HG02981 (cell line): Measurements from ENCODE around the gene MTUS2.
"Not testable (repeated sequence)": the region's sequence is repeated elsewhere in the genome, so short reads cannot be mapped to it uniquely, and the experiment has no call there.

Experiments used
- ATAC-seq: cut with Tn5 transposase; IDR thresholded peaks from one replicate; pipeline ENCODE4 v1.9.1; 2021; ENCODE audit warnings: mild to moderate bottlenecking, moderate library complexity; ENCODE audit not compliant: unreplicated experiment

Gene MTUS2

DNA sequence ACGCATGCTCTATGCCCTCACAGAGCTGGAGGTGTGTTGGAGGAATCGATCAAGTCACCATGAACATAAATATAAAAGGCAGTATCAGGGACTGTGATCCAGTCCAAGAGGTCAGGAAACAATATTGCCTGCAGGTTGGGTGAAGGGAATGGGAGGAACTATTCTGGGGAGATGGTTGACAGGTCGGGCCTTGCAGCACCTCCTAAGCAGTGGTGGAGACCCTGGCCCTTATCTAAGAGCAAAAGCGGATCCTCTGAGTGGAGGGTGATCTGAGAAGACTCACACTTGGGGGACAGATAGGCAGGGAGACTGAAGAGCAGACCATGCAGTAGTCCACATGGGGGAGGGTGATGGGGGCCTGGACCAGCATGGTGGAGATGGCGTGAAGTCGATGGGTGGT lies 561.9 kb downstream of the MTUS2 start:
- no peak for ATAC-seq

DNA sequence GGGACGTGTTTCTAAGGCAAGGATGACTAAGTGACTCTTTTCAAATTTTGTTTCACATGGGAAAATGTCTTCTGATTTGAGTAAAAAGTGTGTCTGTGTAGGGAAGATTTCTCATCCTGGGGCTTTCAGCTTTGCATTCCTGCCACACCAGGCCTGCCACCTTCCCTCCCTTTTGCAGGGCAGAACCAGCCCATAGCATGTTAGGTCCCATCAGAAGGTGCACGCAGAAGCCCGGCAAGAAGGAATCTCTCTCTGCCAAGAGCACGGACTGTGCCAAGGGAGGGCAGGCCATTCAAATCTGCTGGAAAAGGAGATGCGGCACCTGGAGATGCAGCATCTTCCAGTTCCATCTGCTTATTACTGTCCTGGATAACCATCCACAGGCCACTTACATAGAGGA lies 563.3 kb downstream of the MTUS2 start:
- ATAC-seq = no peak

DNA sequence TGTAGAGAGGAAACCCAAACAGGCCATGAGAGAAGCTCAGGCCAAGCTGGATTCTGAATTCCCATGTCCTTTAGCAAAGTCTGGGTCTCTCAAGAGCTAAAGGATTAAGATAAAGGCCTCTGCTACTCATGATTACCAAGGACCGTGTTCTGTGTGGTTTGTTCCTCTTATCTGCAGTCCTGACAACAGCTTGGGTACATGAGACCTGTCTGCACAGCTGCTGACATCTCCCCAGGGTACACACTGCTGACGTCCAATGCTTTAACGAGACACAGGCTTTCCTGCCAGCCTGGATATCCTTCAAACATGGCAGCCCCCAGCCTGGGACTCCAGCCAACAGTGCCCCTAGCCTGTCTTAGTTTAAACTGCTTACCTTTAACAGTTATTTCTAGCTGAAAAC lies 564.3 kb downstream of the MTUS2 start:
- ATAC-seq = no peak

DNA sequence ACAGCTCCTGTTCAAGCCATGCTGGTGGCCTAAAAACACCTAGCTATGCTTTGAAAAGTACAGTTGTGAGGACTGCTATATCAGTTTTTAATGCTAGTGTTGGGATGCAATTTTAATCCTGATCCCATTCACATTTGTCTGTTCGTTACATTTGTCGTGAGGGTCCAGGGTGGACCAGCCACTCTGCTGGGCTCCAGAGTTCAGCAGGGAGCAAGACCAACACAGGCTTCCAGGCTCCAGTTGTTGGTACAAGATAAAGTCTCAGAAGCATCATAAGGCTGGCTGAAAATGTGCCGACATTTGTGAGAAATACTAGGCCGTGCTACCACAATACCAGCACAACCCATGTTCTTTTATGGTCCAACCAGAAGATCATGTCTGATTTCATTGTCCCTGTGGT lies 564.7 kb downstream of the MTUS2 start:
- ATAC-seq = no peak

DNA sequence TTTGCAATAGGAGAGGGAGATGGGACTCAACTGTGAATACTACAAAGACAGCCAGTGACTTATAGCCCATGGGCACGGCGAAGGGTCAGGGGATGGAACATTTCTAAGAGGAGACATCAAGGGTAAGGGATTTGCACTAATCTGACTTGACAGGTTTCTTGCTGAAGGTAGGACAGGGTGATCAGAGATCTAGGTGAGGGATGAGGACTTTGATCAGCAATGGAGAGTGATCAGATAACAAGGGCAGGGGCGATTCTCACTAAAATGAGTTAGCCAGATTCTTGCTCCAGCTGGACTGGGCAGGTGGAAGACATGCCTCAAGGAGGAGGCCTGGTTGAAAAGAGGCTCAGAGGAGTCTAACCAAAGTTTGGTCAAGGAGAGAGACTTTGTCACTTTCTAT lies 566.1 kb downstream of the MTUS2 start:
- ATAC-seq = no peak

DNA sequence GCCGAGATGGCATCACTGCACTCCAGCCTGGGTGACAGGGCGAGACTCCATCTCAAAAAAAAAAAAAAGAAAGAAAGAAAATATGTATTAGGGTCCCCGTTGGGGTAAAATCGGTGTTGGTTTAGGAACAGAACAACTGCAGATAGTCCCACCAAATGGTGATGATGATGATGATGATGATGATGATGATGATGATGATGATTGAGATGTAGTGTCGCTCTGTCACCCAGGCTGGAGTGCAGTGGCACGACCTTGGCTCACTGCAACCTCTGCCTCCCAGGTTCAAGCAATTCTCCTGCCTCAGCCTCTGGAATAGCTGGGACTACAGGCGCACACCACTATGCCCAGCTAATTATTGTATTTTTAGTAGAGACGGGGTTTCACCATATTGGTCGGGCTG lies 570.5 kb downstream of the MTUS2 start:
- not testable (repeated sequence) for ATAC-seq

DNA sequence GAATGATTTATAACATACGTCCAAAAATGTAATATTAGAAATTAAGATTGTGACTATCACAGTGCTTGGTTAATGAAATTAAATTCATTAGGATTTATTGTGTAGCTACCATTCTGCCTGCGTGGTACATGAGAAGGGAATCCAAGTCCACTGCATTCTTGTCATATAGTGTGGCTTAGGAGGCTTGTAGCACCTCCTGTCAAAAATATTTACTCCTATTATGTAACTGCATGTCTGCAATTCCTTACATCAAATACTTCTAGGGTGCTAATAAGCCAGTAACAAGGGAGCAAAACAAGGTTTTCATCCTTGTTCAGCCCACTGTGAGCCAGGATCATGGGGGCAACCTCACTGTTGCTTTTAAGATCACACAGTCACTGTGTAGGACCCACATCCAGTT lies 576.3 kb downstream of the MTUS2 start:
- ATAC-seq = no peak

DNA sequence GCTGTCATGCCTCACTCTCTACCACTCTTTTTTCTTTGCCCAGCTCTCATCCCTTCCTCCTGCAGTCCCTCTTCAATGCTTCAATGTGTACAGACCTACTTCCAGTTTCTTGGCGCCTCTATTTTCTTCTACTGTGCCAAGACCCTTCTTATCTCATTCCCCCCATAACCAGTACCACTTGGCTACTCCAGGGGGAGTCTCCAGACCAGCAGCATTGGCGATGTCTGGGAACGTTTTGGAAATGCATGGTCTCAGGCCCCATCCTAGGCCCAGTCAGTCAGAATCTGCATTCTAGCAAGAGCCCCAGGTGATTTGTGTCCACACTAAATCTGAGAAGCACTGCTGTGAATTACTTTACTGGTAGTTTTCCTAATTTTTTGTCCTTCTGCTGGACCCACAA lies 577.1 kb downstream of the MTUS2 start:
- no peak for ATAC-seq

DNA sequence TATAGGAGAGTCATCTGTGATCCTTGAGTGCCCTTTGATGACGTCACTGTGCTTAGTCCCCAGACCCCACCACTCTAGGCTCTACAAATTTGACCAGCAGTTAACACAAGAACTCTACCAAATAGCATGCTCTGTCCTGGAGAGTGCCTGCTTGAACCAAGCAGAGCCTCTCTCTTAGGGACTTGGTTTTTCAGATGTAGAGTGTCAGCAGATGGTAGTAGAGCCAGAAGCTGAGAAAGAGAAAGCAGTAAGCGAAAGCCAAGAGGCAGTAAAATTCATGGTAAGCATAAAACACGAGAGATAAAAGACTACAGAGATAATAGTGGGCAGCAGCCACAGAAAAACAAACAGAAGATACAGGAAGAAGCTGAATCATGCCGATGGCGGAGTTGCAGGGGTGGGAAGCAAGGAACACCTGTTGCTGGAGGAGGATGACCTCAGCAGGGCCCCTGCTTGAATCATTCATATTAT lies 582.1 kb downstream of the MTUS2 start:
- no peak for ATAC-seq

DNA sequence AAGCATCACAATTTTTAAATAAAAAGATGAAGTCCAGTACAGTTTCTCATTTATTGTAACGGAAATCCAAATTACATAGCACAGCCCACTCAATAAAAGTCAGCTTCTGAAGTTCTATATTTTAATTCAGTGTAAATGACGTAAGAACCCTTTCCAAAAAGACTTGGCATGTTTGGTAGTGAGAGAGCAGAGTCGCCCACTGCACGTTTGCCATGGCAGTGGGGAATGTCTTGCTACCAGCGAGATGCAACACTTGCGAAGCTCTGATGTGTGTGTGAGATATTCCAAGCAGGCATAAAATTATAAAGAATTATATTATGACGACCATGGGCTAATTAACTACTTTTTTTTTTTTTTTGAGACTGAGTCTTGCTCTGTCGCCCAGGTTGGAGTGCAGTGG lies 585.3 kb downstream of the MTUS2 start:
- no peak for ATAC-seq

DNA sequence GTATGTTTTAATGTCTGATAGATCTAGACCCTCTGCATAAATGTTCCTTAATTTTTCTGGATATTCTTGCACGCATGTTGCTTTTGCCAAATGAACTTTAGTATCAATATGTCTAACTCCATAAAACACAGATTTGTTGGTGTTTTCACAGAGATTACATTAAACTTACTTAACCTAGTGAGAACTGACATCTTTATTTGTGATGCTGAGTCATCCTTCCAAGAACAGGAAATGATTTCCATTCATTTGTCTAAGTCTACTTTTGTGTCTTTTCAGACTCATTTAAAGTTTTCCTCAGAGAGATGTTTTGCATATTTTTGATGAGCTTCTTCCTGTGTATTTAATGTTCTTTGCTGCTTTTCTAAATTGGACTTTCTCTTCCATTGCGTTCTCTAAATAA lies 591.3 kb downstream of the MTUS2 start:
- ATAC-seq = no peak

DNA sequence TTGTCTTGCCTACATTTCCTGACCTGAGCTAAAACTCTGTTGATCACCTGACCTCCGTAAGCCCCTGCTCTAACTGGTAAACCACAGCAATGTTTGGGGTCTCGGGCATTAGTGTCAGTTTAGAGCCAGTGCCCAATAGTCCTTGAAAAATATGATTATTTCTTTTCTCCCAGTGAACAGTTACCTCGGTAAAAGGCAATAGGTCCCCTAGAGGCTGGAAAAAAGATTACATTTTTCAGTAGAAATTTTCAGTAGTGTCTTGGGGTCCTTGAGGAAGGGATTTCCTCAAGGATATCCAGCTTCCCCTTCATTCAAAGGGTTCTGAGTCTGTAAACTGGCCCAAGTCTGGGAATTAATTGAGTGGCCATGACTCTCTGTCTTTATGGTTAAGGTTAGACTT lies 597.9 kb downstream of the MTUS2 start:
- no peak for ATAC-seq

DNA sequence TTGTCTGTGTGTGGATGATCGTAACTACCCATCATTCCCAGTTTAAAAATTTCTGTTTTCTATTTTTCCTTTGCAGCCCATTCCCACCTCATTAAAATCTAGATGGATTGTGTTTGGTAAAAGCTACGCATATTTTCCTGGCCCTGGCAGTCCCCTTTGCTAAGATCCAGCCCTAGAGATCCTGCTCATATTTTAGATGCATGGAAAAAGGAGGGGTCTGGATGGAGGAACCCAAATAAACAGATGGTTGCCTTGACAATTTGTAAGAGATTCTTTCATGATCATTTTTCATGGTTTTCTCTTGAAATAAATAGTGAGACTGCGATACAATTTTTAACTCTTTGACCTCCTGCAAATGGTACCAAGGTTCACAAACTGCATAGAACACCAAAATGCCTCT lies 601.0 kb downstream of the MTUS2 start:
- ATAC-seq = no peak

DNA sequence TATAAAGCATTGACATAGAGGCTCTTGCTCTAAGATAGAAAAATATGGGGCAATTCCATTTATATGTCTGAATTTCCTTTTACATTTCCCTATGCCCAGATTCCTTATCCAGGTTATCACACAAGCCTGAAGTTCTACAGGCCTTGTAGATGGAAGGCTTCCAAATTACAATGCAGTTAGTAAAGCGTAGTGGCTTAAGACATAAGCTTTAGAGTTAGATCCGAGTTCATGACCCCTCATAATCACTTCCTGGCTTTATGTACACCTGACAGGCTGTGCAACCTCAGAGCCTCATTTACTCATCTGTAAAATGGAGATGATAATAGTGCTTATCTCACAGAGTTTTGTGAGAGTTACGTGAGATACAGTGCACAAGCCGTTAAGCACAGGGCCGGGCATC lies 601.9 kb downstream of the MTUS2 start:
- no peak for ATAC-seq

DNA sequence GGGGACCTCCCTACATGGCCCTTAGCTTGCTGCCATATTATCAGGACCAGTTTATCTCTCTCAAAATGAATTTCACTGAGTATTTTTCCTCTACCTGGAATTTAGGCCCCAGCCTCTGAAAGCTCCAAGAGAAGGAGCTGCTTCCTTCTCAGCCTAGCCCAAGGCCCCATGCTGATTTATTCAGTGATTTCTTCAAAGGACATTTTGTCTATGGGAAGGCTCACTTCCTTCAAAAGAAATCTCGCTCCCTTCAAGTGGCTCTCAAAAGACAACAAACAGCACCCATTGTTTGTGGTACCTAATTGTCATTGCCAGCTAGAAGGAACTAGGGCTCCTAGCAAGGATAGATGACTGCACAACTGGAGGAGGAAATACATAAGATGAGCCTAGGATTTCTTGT lies 602.9 kb downstream of the MTUS2 start:
- ATAC-seq = no peak

DNA sequence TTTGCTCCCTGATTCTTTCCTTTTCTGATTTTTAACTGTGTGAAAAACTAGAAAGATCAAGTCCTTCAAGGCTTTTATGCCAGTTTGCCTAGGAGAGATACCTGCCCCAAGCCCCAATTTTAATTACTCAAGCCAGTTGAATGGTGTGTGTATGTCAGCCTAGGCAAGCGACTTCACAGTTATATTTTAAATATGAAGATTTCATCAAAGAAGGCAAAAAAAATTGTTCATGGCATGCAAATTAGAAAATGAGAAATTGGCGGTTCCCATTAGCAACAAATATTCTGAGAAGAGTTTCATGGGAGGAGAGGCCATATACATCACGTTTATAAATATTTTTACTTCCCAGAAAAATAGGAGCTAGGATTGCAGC lies 607.8 kb downstream of the MTUS2 start:
- no peak for ATAC-seq

DNA sequence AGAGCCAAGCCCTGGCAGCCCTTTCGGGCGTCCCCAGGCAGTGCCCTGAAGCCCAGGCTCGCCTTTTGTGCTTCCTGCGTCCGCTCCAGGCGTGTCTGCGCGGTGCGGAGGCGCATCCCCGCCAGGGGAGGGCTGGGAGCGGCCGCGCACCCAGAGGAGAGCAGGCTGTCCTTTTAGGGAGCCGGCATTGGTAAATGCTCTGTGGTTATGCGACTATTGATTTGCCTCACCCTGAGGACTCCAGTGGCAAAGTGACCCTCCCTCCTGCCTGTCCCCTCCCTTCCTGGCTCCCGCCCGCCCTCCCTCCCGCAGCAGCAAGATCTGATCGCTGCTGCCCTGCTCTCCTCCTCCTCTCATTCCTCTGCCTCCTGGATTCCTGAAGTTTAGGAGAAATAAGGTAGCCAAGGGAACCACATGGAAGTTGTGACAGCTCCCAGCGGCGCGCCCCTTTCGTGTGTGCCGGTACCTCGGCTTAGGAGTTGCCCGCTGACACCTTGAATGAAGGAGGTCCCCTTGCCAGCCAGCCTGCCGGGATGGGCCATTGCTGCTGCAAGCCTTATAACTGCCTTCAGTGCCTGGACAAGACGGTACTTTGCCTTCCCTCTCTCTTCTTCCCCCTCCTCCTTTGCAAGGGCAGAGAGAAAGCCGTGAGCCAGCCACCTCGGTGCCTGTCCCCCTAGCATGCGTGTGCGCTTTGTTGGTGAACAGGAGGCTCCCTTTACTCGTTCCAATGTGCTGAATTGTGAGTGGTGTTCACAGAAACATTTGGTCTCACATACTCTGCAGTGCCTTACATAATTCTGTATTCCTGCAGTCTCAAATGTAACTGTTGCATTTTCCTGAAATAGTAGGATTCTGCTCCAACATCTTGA lies 608.4 kb downstream of the MTUS2 start:
- no peak for ATAC-seq

DNA sequence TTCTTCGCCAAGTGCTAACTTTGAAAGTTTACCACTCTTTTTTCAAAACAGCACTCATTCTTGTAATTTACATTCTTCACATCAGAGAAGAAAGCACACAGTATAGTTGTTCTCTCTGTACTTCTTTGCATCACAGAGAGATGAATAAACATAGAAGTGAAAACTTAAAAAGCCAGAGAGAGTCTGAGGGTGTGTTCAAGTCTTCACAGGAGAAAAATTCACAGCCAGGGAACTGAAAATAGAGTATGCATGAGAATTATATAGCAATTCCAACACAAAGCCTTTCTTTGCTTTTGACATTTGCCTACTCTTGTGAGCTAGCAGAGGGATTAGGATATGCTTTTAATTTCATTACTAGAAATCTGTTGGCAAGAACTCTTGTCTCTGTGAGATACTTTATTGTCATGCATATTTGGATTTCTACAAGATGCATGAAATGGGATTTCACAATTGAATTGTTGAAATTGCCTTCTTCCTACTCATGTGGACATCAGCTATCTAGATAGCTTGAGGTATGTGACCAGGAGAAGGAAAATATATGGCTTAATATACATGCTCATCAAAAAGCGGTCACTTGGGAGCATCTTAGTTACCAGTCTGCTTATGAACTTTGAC lies 609.3 kb downstream of the MTUS2 start:
- ATAC-seq = no peak

DNA sequence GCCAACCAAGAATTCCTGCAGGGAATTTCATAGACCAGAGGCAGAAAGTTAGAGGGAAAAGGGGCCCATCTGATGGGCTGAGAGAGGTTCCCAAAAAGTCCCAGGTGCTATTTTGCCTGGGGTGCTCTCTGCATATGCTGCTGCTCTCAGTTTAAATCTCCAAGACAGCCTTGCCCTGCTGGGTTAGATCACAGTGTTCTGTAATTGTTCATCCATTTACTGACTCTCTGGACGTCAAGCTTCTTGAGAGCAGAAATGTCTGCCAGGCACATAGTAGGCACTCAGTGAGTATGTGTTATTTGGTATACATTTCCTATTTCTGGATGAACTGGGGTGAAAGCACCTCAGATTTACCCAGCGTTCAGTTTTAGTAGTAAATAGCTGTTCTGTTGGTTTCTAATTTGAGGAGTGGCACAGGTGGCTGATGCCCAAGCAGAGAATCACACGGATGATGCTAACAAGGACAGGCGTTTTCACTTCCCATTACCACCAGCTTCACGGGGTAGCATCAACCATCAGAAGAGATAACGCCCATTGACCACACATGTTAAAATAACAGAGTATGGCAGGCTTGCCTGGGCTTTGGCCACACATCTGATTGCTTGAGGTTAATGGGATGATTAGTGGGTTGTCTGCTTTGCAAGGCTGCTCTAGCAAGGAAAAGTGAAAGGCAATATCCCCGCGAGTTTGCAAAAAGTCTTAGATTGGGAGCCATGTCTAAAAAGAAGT lies 614.2 kb downstream of the MTUS2 start:
- ATAC-seq = no peak

DNA sequence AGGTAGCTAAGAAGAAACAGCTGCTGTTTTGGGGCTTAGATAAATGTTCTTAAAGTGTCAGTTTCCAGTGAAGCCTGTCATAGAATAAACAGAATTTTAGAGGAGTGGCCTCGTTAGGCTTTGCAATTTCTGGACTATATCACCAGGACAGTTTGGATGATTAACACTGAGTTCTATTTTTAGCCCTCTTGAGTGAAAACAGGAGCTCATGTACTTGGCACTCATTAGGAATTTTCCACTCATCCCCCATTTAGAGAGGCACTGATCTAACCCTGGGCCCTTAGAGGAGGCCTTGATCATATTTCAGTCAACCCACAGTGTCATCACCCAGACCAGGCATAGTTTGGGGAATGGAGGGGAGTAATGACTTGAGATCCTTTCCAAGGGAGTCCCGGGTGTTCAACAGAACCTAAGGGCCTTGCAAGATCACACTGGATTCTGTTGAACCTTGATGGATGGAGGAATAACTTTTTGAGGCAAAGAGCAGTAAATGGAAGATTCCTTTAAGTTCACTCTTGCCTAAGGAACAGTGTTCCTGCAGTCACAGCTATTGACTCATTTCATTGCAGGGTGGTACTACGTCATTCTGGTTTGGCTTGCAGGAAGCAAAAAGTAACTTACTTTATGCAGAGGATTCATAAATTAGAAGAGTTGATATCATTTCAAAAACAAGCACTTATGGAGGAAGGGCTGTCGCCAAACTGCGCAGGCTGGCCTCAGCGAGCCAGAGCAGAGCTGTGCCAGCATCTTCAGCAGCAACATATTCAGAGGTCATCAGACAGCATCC lies 615.2 kb downstream of the MTUS2 start:
- ATAC-seq = no peak

DNA sequence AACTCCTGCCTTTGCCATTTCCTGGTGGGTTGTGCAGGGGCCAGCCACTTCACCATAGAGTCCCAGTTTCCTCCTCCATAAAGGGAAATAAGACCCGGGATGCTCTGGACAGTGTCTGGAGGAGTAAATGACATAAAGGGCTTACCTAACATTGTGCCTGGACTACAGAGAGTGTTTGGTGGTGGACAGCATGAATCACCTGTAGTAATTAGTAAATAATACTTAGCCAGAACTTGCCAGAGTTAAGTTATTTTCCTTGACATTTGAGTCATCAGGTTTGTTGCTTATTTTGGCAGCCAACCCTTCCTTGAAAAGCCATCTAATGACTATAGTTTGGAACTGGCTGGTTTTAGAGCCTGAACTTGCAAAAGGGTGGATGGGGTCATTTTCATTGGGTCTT lies 616.2 kb downstream of the MTUS2 start:
- ATAC-seq = no peak
